ENCODE measurements around the gene CEP192. TPM values are rescaled to one million over a fixed set of nuclear protein-coding genes. Genes with fewer than 3 reads are reported as not detected.

CEP192 gene
- total RNA-seq, 2 experiments from 2014 or later: 23.8 TPM

- POLR2A ChIA-PET: interaction anchor here (1.1 kb wide), 1 partner anchor 134 kb away, joined by 3 read pairs; the partner anchor contains the start of gene CEP192
- CTCF ChIA-PET: no interaction called here
Measured at GRCh38 chr18:13125191-13125590, 134.0 kb downstream of the CEP192 start.

GRCh38 chr18:13126966-13127598 lies 135.9 kb downstream of the CEP192 start:
- CTCF ChIA-PET: interaction anchor here (1.4 kb wide), 1 partner anchor 16 kb away, joined by 3 read pairs; no protein-coding TSS in a partner anchor
- POLR2A ChIA-PET: no interaction called here

- CTCF ChIA-PET: no interaction called here
- POLR2A ChIA-PET: interaction anchor here (0.5 kb wide), 1 partner anchor 531 kb away, joined by 3 read pairs; no protein-coding TSS in a partner anchor
Measured at GRCh38 chr18:13131283-13131682, 140.1 kb downstream of the CEP192 start.

GRCh38 chr18:13134551-13135401 lies 143.6 kb downstream of the CEP192 start:
- CTCF ChIA-PET: interaction anchor here (0.5 kb wide), 1 partner anchor 24 kb away, joined by 6 read pairs; no protein-coding TSS in a partner anchor
- POLR2A ChIA-PET: no interaction called here

DNA sequence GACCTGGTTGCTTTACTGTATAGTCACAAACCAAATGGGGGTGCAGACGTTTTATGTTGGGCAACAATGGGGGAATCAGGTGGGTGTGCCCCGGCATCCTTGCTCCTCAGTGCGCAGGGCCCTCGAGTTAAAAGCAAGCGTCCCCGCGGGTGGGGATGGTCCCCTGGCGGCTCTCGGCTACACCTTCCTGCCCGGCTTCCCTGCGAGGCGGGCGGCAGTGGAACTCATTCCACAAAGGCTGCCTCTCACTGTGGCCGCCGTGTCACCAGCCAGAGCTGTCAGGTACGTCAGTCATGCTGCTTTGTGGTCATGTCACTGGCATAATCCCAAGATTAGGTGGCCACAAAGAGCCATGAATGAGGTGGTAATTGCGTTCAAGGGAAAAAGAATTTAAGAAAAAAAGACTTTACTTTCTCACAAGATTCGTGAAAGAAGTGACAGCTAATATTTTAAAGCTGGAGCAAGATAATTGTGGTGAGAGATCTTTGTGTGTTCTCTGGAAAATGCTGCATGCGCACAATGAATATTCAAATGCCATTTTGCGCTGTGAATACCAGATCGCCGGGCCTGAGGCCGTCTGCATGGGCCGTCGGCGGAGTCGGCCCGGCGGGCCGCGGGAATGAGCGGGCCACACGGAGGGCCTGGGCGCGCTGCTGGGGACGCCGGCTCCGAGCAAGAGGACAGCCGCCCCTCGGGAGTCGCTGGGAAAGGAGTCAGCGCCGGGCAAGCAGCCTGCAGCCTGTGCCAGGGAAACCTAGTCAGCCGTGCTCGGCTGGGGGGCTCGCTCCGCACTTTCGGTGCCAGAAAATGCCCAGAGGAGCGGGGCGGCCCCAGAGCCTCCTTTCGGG lies 145.1 kb downstream of the CEP192 start:
- POLR2A ChIA-PET: interaction anchor here (0.6 kb wide), 1 partner anchor 102 kb away, joined by 3 read pairs; no protein-coding TSS in a partner anchor
- CTCF ChIA-PET: no interaction called here

DNA sequence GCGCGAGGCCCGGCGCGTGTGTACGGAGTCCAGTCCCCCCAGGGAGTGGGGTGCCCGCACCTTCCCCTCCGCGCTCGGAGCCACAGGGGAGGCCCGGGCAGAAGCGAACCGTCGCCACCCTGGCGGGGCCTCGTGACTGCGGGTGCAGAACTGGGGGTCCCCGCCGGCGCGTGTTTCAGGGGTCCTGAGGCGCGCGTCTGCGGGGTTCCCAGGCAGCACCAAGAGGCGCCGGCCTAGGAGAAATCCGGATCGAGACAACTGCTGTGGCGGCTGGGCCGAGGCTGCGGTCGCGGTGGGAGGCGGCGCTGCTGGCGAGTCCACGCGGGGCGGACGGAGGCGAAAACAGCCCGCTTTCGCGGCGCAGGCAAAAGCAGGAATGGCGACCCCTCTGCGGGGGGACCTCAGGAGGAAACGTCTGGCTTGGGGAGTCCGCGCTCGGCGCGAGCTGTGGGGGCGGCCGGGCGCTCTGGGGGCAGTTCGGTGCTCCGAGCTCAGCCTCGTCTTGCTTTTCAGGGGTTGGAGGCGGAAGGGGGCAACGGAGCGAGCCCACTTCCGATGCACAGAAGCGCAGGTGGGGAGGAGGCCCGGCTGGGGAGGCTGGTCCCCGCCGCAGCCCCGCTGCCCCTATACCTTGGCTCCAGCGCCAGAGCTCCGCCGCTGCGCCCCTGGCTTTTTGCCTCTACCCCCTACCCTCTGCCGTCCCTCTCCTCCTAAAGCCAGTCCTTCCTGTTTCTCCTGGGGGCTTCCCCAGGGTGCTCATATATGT lies 145.9 kb downstream of the CEP192 start:
- CTCF ChIA-PET: interaction anchor here (0.8 to 1.0 kb wide), 2 partner anchors 23 to 238 kb away, joined by 3 read pairs; no protein-coding TSS in a partner anchor
- POLR2A ChIA-PET: interaction anchor here (0.6 kb wide), 1 partner anchor 103 kb away, joined by 3 read pairs; no protein-coding TSS in a partner anchor

GRCh38 chr18:13137670-13138419 lies 146.7 kb downstream of the CEP192 start:
- POLR2A ChIA-PET: interaction anchor here (0.6 kb wide), 1 partner anchor 146 kb away, joined by 4 read pairs; no protein-coding TSS in a partner anchor
- CTCF ChIA-PET: interaction anchor here (0.8 to 1.0 kb wide), 2 partner anchors 22 to 238 kb away, joined by 3 read pairs; no protein-coding TSS in a partner anchor

- POLR2A ChIA-PET: no interaction called here
- CTCF ChIA-PET: interaction anchor here (1.2 kb wide), 1 partner anchor 21 kb away, joined by 4 read pairs; no protein-coding TSS in a partner anchor
Measured at GRCh38 chr18:13138420-13139139, 147.4 kb downstream of the CEP192 start.

DNA sequence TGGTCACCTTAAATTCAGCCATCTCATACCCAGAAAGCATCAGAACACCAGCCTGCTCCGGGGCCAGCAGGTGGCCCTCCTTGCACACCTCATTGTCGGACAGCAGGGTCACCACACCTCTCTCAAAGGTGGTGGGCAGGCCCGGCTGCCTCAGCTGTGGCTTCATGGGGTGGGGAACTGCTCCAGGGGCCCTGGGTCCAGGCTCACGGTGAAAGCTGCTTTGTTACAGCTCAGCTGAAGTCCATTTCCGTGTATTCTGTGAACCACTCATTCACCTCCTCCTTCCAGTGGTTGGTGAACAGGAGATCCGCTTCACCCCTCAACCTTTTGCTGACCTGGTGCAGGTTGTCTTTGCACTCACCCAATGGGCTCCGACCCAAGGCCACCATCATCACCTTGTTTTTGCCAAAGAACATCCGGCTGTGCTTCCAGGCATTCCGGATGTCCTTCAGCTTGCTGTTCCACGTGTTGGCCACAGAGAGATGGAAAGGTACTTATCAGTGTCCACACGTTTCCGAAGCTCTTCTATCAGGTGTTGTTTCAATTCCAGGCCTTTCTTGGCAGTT lies 148.8 kb downstream of the CEP192 start:
- POLR2A ChIA-PET: no interaction called here

DNA sequence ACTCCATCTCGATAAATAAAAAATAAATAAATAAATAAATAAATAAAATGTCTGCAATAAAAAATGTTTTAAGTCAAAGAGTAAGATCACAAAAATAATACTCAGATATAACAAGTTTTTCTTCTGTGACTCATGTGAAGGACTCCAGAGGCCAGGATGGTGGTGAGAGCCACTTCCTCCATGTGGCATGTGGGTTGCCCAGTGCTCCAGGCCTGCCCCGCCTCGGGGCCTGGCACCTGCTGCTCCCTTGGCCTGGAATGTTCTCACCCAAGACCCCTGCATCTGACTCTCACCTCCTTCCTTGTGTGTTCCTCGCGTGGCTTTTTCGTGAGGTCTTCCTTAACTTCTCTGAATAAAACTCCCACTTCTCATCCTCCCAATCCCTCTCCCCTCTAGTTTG lies 150.0 kb downstream of the CEP192 start:
- POLR2A ChIA-PET: no interaction called here

More for the DNA sequence above, 148.8 kb downstream of the CEP192 start:
- CTCF ChIA-PET: interaction anchor here (1.2 kb wide), 1 partner anchor 19 kb away, joined by 4 read pairs; no protein-coding TSS in a partner anchor

GRCh38 chr18:13145636-13146190 lies 154.6 kb downstream of the CEP192 start:
- ChIA-PET CTCF (interaction anchor here (0.6 kb wide), 1 partner anchor 251 kb away, joined by 3 read pairs; no protein-coding TSS in a partner anchor), POLR2A (no interaction called here)

More for the DNA sequence above, 150.0 kb downstream of the CEP192 start:
- CTCF ChIA-PET: interaction anchor here (0.6 to 0.7 kb wide), 2 partner anchors 18 to 78 kb away, joined by 3 to 4 read pairs; no protein-coding TSS in a partner anchor

DNA sequence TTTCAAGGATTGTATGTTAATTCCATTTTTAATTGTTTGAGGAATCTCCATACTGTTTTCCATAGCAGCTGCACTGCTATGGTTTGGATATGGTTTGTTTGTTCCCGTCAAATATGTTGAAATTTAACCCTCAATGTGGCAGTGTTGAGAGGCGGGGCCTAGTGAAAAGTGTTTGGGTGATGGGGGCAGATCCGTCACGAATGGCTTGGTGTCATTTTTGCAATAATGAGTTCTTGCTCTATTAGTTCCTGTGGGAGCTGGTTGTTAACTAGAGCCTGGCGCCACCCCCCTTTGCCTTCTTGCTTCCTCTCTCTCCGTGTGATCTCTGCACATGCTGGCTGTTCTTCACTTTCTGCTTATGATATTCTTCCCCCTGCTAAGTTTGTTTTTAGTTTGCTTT lies 156.0 kb downstream of the CEP192 start:
- CTCF ChIA-PET: no interaction called here
- POLR2A ChIA-PET: no interaction called here

DNA sequence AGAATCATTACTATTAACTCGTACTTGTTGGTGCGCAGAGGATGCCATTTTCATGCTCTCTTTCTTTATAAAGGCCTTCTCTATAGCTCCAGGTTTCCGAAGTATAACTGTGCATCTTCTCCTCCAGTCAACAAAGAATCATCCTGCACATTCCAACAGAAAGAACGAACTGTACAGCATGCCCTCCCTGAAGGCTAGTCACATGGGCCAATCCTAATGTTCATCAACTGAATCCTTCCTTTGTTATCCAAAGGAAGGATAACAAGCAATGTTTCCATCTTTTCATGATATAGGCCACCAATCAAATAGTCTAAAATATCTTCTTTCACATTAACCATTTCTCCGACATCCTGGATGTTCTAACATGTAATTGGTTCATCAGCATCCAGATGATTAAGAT lies 160.5 kb downstream of the CEP192 start:
- ChIA-PET CTCF (no interaction called here), POLR2A (no interaction called here)

GRCh38 chr18:13158428-13158827 lies 167.3 kb downstream of the CEP192 start:
- POLR2A ChIA-PET: no interaction called here

GRCh38 chr18:13159579-13159978 lies 168.4 kb downstream of the CEP192 start:
- CTCF ChIA-PET: interaction anchor here (0.6 to 1.7 kb wide), 8 partner anchors 20 to 157 kb away, joined by 3 to 5 read pairs (median 4); no protein-coding TSS in a partner anchor
- POLR2A ChIA-PET: interaction anchor here (0.6 to 0.7 kb wide), 2 partner anchors 18 to 194 kb away, joined by 3 read pairs; no protein-coding TSS in a partner anchor

More at GRCh38 chr18:13158428-13158827, 167.3 kb downstream of the CEP192 start:
- CTCF ChIA-PET: interaction anchor here (0.7 to 1.7 kb wide), 4 partner anchors 18 to 39 kb away, joined by 3 to 6 read pairs (median 4); no protein-coding TSS in a partner anchor

DNA sequence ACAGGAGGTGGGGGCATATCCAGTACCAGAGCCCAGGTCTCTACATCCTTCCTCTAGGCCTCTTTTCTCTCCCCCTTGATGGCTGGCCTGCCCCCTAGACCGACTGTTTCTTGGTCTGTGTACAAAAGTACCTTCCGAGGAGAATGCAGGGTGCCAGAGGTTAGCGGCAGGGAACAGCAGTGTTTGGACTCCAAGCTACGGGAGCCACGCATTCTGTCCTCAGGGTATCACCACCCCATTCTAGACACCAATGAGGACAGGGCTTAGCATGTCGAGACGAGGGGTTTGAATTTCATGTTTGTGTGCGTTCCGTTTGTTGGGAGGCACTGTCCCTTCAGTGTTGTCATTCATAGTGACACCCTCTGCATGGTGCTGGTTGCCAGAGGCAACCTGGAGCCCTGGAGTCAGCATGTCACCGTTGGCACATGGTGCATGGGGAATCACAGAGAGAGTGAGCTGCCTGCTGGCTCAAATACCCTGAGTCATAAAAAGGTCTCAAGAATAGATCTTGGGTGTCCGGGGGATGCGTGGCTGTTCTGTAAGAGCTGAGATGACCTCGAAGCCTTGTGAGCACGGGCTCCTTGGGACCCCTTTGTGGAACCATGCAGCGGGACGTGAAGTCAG lies 170.2 kb downstream of the CEP192 start:
- POLR2A ChIA-PET: no interaction called here
- CTCF ChIA-PET: no interaction called here

All from activated CD8-positive, alpha-beta memory T cell treated with anti-CD3 and anti-CD28 coated beads for 36 hours (primary cell).